ENCODE measurements around the gene AHNAK. TPM values are rescaled to one million over a fixed set of nuclear protein-coding genes. Genes with fewer than 3 reads are reported as not detected.

The AHNAK gene
- total RNA-seq: 1,000 to 10,000 TPM in 3 of 4 donors, 100 to 1,000 TPM in 1; 874 to 1,336 (median 1,047) TPM

- no peak for DNase-seq (ENCODE audit: low spot score)
These were observed at the start of gene AHNAK for GRCh38 chr11:62546244-62546928. Gene AHNAK, minus strand, starts transcription at chr11:62546806. Its CDS starts 10,708 bp downstream, at chr11:62536098.

DNA sequence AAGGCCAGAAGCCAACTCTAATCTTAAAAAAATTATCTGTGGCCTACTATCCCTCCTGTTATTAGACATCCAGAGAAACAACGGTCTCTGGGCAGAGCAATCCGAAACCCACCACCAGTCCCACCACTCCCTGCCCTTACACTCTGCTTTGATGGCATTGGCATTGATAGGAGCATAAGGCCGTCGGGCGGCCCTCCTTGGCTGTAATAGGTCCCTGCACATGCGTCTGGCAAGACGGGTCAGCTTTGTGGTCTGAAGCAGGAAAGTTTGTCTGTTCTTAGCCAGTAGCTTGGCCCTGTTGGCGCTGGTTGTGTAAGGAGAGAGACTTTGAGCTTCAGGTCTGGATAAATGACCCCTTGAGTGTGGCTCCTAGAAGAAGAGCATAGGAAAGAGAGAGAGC, 48.5 kb upstream of the AHNAK start:
- DNase-seq (ENCODE audit: low spot score): no peak
- TF ChIP-seq, protein P1, sequence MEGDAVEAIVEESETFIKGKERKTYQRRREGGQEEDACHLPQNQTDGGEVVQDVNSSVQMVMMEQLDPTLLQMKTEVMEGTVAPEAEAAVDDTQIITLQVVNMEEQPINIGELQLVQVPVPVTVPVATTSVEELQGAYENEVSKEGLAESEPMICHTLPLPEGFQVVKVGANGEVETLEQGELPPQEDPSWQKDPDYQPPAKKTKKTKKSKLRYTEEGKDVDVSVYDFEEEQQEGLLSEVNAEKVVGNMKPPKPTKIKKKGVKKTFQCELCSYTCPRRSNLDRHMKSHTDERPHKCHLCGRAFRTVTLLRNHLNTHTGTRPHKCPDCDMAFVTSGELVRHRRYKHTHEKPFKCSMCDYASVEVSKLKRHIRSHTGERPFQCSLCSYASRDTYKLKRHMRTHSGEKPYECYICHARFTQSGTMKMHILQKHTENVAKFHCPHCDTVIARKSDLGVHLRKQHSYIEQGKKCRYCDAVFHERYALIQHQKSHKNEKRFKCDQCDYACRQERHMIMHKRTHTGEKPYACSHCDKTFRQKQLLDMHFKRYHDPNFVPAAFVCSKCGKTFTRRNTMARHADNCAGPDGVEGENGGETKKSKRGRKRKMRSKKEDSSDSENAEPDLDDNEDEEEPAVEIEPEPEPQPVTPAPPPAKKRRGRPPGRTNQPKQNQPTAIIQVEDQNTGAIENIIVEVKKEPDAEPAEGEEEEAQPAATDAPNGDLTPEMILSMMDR (IDR thresholded peaks at IDR 0.05): no peak
- no peak for ATAC-seq (ENCODE audit: low FRiP score)

More at GRCh38 chr11:62546244-62546928, at the start of gene AHNAK:
- TF ChIP-seq, protein P1 (IDR thresholded peaks at IDR 0.05): no peak
- ATAC-seq (ENCODE audit: low FRiP score): peak; percentile 44

- DNase-seq (ENCODE audit: low spot score): peak; percentile 77
- TF ChIP-seq, protein P1 (IDR thresholded peaks at IDR 0.05): no peak
- no peak for ATAC-seq (ENCODE audit: low FRiP score)
These were observed 46.9 kb upstream of the AHNAK start for GRCh38 chr11:62593434-62594044.

DNA sequence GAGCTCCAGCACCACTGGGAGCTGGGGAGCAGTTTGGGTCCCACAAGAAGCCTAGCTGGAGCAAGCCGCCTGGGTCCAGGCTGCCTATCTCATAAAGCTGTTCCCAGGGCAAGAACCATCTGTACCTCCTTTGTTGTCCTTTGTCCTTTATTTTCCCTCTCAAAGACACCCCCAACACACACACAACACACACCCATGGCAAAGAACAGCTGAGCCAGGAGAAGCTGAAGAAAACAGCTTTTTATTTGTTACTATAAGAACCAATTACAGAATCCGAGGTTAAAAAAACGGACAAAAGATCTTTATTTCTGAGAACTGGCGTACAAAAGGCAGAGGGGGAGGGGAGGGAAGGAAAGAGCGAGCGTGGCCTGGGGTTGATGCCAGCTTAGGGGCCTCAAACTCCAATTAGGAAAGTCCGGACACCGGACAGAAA, 46.4 kb upstream of the AHNAK start:
- TF ChIP-seq, protein P1 (IDR thresholded peaks at IDR 0.05): no peak
- no peak for ATAC-seq (ENCODE audit: low FRiP score)

GRCh38 chr11:62592146-62592815, 45.7 kb upstream of the AHNAK start:
- DNase-seq (ENCODE audit: low spot score) (no peak), ATAC-seq (ENCODE audit: low FRiP score) (peak; percentile 5)
- TF ChIP-seq, protein P1 (IDR thresholded peaks at IDR 0.05): no peak

More for the DNA sequence above, 46.4 kb upstream of the AHNAK start:
- no peak for DNase-seq (ENCODE audit: low spot score)

- peak; percentile 91 for DNase-seq (ENCODE audit: low spot score)
- TF ChIP-seq, protein P1 (IDR thresholded peaks at IDR 0.05): no peak
- ATAC-seq (ENCODE audit: low FRiP score): peak; percentile 97
These were observed 45.0 kb upstream of the AHNAK start, which contains the start of gene TUT1 for GRCh38 chr11:62591448-62592145. Gene TUT1, minus strand, starts transcription at chr11:62591523. Its CDS starts 38 bp downstream, at chr11:62591485.

All from omental fat pad (tissue), 4 donors.